Hepatocyte (in vitro differentiated cells): ENCODE results near the gene FUT6. TPM values are rescaled to one million over a fixed set of nuclear protein-coding genes. Genes with fewer than 3 reads are reported as not detected.

Experiments used
- DNase-seq: peaks from one replicate; pipeline ENCODE4 v3.0.0-alpha.2; 2016; ENCODE audit warnings: low spot score
- H2AFZ ChIP-seq: fragments of 200-600 bp; sonication (generic); 2 replicates; pipeline ENCODE4 v1.6.0; 2016; ENCODE audit warnings: antibody characterized with exemption, mild to moderate bottlenecking
- H3K27ac ChIP-seq: fragments of 200-600 bp; sonication (generic); 2 replicates; pipeline ENCODE4 v1.5.1; 2016; ENCODE audit warnings: mild to moderate bottlenecking
- H3K27me3 ChIP-seq: fragments of 200-600 bp; sonication (generic); 2 replicates; pipeline ENCODE4 v1.6.1; 2016
- H3K36me3 ChIP-seq: fragments of 200-600 bp; sonication (generic); replicated peaks from 2 replicates; pipeline ENCODE4 v1.5.1; 2016; ENCODE audit warnings: low read depth; ENCODE audit not compliant: insufficient read depth
- H3K4me1 ChIP-seq: fragments of 200-600 bp; sonication (generic); 2 replicates; pipeline ENCODE4 v1.5.1; 2016; ENCODE audit warnings: mild to moderate bottlenecking, moderate library complexity; ENCODE audit not compliant: insufficient read depth
- H3K4me2 ChIP-seq: fragments of 200-600 bp; sonication (generic); 2 replicates; pipeline ENCODE4 v1.6.0; 2016
- H3K4me3 ChIP-seq: fragments of 200-600 bp; sonication (generic); 2 replicates; pipeline ENCODE4 v1.5.1; 2016; ENCODE audit warnings: mild to moderate bottlenecking
- H3K79me2 ChIP-seq: fragments of 200-600 bp; sonication (generic); 2 replicates; pipeline ENCODE4 v1.6.0; 2017; ENCODE audit warnings: mild to moderate bottlenecking
- H3K9me2 ChIP-seq: fragments of 200-600 bp; sonication (generic); replicated peaks from 2 replicates; pipeline ENCODE4 v1.6.0; 2017; ENCODE audit warnings: mild to moderate bottlenecking; ENCODE audit not compliant: insufficient read depth
- H3K9me3 ChIP-seq: fragments of 200-600 bp; sonication (generic); 2 replicates; pipeline ENCODE4 v1.5.1; 2016; ENCODE audit warnings: low read depth, mild to moderate bottlenecking
- H4K20me1 ChIP-seq: fragments of 200-600 bp; sonication (generic); 2 replicates; pipeline ENCODE4 v1.6.0; 2016; ENCODE audit warnings: mild to moderate bottlenecking; ENCODE audit not compliant: insufficient read depth, poor library complexity, severe bottlenecking
- EZH2 ChIP-seq: fragments of 200-600 bp; sonication (generic); IDR thresholded peaks from 2 replicates; pipeline ENCODE4 v1.6.1; 2016; ENCODE audit warnings: antibody characterized with exemption, mild to moderate bottlenecking, borderline replicate concordance
- EZH2phosphoT487 ChIP-seq: fragments of 200-600 bp; sonication (generic); IDR thresholded peaks from one replicate; pipeline ENCODE4 v1.6.1; 2018; ENCODE audit warnings: antibody characterized with exemption, mild to moderate bottlenecking, low read depth, moderate library complexity; ENCODE audit not compliant: unreplicated experiment, severe bottlenecking
- WGBS: methylation state at CpG from one replicate; pipeline ENCODE4 v1.1.6; 2016; ENCODE audit warnings: low lambda C conversion rate; ENCODE audit errors: missing lambda C conversion rate; 5-methylcytosine and 5-hydroxymethylcytosine counted together
- polyA plus RNA-seq: library from polyadenylated mRNA; unstranded; fragments of >200 nt; fragmentation: Nextera tagmentation; extraction: Ambion mirVana; gene quantifications from 2 replicates; pipeline ENCODE4 v1.2.1, GENCODE V29; 2016
- total RNA-seq: library from RNA; depleted of rRNA; stranded (reverse); fragments of >200 nt; gene quantifications from 2 replicates; pipeline ENCODE4 v1.2.3, GENCODE V29; 2014
- TF ChIP-seq, protein P1 (sequence below): fragments of 200-600 bp; sonication (generic); IDR thresholded peaks from 2 replicates; pipeline ENCODE4 v1.5.1; 2016; ENCODE audit warnings: antibody characterized with exemption, mild to moderate bottlenecking; ENCODE audit not compliant: poor library complexity

FUT6 gene
- total and polyA plus RNA-seq, 2 experiments from 2014 or later: 0.07 TPM; not detected in 1

DNA sequence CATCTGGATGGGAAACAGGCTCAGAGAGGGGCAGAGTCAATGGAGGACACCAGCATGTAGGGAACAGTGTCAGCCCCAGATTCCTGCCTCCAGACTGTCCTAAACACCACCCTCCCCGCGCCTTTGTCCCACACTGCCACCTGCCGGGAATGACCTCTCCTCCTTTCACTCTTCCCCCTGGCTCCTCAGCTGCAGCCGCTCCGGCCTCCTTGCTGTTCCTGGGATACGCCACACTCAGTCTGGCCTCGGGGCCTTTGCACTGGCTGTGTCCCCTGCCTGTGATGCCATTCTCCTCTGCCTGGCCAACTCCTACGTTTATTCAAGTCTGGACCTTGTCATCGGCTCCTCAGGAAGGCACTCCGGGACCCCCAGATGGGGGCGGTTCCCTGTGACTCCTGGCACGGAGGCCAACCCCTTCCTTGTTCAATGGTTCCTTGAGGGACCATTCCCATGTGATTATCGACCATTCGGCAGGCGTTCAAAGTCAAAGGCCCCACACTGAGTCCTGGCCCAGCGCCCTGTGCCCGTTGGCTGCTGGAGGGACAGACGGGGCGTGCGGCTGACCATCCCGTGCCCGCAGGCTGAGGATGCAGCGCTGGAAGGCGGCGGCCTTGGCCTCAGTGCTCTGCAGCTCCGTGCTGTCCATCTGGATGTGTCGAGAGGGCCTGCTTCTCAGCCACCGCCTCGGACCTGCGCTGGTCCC, 15.8 kb downstream of the FUT6 start:
- H3K9me2 ChIP-seq: no peaks in the 10 kb centered on the region
- H3K9me3 ChIP-seq: no peaks in the 10 kb centered on the region
- H3K4me1 ChIP-seq: peaks cover 7% of the 10 kb centered on the region
- H3K4me2 ChIP-seq: no peak overlapping the region
- H3K79me2 ChIP-seq: no peaks in the 10 kb centered on the region
- no peaks in the 10 kb centered on the region for H4K20me1 ChIP-seq
- 86% methylated on average over 30 of the region's 30 CpGs for WGBS
- no peak for DNase-seq
- no peaks in the 10 kb centered on the region for H3K36me3 ChIP-seq
- no peak overlapping the region for H3K27ac ChIP-seq
- TF ChIP-seq EZH2 (no peak), EZH2phosphoT487 (no peak)
- TF ChIP-seq, protein P1, sequence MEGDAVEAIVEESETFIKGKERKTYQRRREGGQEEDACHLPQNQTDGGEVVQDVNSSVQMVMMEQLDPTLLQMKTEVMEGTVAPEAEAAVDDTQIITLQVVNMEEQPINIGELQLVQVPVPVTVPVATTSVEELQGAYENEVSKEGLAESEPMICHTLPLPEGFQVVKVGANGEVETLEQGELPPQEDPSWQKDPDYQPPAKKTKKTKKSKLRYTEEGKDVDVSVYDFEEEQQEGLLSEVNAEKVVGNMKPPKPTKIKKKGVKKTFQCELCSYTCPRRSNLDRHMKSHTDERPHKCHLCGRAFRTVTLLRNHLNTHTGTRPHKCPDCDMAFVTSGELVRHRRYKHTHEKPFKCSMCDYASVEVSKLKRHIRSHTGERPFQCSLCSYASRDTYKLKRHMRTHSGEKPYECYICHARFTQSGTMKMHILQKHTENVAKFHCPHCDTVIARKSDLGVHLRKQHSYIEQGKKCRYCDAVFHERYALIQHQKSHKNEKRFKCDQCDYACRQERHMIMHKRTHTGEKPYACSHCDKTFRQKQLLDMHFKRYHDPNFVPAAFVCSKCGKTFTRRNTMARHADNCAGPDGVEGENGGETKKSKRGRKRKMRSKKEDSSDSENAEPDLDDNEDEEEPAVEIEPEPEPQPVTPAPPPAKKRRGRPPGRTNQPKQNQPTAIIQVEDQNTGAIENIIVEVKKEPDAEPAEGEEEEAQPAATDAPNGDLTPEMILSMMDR: peak; percentile 2
- no peak overlapping the region for H2AFZ ChIP-seq
- no peaks in the 10 kb centered on the region for H3K27me3 ChIP-seq
- no peak overlapping the region for H3K4me3 ChIP-seq

DNA sequence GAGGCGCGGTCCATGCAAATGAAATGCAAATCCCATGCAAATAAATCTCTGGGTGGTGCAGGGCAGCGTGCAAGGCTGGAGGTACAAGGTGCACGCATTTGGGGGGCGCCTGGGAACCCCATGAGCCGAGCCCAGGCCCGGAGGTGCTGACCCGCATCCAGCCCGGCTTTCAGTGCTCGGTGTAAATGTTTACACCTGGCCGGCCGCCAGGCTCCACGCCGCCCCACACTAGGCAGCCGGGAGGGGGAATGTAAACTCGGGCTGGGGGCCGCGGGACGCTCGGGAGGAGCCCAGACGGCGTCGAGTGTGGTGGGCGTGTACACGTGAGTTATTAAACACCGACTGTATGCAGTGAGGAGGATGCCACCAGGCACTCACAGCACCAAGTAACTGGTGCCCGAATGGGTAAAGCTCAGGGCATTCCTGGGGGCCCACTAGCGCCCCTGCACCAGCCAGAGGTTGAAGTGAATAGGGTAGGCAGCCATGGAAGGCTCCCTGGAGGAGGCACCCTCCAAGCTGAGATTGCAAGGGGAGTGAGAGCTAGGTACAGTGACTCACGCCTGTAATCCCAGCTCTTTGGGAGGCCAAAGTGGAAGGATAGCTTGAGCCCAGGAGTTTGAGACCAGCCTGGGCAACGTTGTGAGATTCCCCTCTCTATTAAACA, 17.2 kb downstream of the FUT6 start:
- TF ChIP-seq EZH2phosphoT487 (no peak), EZH2 (no peak)
- TF ChIP-seq, protein P1: no peak
- Histone ChIP-seq H3K4me2 (no peak overlapping the region), H4K20me1 (no peaks in the 10 kb centered on the region), H2AFZ (no peak overlapping the region), H3K4me1 (peaks cover under 1% of the 10 kb centered on the region), H3K9me3 (no peaks in the 10 kb centered on the region), H3K36me3 (no peaks in the 10 kb centered on the region), H3K79me2 (no peaks in the 10 kb centered on the region), H3K9me2 (no peaks in the 10 kb centered on the region), H3K27ac (no peak overlapping the region), H3K4me3 (no peak overlapping the region), H3K27me3 (no peaks in the 10 kb centered on the region)
- DNase-seq: no peak
- 75% methylated on average over 28 of the region's 30 CpGs for whole genome bisulfite sequencing

- no peaks in the 10 kb centered on the region for H3K36me3 ChIP-seq
- H3K27ac ChIP-seq: no peak overlapping the region
- no peaks in the 10 kb centered on the region for H3K79me2 ChIP-seq
- no peak overlapping the region for H3K4me2 ChIP-seq
- no peaks in the 10 kb centered on the region for H3K9me2 ChIP-seq
- 91% methylated on average over 8 of the region's 8 CpGs for WGBS
- no peak overlapping the region for H2AFZ ChIP-seq
- H3K4me1 ChIP-seq: no peaks in the 10 kb centered on the region
- no peaks in the 10 kb centered on the region for H4K20me1 ChIP-seq
- no peak for DNase-seq
- TF ChIP-seq, protein P1: no peak
- TF ChIP-seq EZH2 (no peak), EZH2phosphoT487 (no peak)
- no peaks in the 10 kb centered on the region for H3K9me3 ChIP-seq
- no peaks in the 10 kb centered on the region for H3K27me3 ChIP-seq
- no peak overlapping the region for H3K4me3 ChIP-seq
These were observed 17.9 kb downstream of the FUT6 start for GRCh38 chr19:5821521-5822180.
